GM19328 (cell line): ENCODE measurements around the gene RAB6B.
A peak's percentile ranks its signal among the peaks of the same experiment; 100 is the strongest.

ENCODE experiments used
- ATAC-seq: cut with Tn5 transposase; IDR thresholded peaks from one replicate; pipeline ENCODE4 v1.9.1; 2021; ENCODE audit warnings: mild to moderate bottlenecking, moderate library complexity; ENCODE audit not compliant: unreplicated experiment

Gene RAB6B

DNA sequence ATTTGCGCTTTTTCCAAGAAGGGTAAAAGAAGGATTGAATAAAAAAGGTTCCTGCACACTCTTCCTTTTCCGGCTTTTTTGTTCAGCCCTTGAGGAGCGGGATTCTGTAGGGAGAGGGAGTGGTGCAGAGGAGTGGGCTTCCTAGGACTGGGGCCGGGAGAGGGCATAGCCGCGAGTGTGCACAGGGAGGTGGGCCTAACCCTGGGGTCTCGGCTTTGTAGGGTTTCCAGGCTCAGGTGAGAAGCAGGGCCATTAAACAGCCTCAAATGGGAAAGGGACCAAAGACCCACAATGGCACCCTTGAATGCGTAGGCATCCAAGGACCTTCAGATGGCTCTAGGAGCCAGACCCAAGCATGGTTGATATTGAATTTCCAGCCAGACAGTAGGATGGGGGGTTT, 35.4 kb upstream of the RAB6B start:
- no peak for ATAC-seq

DNA sequence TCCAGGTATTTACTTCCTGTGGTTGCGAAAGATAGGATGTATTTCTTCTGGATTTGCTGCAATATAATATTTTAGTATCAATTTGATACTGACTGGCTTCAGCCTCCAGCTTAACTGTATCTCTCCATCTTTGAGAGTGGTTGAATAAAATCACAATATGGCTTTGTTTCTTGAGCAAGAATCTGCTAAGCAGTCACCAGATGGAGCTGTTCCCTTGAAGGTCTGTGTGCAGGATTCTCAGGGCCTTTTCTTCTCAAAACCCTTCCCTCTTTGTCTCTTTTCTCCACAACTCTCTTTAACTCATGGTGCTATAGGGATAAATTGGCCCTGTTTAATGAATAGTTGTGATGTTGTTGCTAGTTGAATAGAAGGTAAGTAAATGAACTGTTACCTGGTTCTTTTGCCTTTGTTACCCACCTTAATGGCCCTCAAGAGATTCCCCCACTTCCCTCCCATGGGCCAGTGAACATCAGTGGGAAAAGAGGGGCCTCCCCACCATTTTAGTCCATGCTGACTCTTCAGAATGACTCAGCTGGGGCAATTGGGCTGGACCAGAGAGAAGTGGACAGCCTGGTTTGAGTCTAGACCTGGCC, 34.8 kb upstream of the RAB6B start:
- ATAC-seq = no peak

DNA sequence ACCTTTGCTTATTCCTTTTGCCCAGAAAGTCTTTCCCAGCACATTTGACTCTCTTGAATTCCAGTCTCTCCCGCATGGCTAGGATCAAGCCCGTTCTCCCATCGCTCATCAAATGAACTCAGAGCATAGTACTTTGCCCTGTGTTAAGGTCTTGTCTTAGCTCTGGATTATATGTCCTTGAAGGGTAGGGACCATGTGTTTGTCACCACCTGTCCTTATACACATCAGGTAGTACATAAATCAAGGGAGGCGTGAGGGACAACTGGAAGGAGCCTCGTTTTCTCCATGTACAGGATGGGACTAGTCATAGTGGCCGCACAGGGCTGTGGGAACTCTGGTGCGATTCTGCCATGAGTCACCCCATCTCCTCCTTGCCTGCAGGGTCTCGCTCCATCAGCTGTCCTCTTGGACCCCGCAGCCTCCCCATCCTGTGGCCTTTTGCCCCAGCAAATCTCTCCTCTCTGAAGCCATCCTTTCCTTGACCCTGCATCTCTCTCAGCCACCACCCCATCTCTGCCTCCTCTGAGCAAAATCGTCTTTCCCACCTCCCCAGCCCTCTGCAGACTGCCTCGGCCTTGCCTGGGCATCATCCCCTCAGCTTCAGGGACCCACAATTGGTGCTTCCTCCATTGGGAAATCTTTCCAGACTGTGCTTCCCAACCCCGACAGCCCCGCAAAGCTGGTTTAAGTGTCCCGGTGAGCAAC, 33.4 kb upstream of the RAB6B start:
- ATAC-seq = no peak

DNA sequence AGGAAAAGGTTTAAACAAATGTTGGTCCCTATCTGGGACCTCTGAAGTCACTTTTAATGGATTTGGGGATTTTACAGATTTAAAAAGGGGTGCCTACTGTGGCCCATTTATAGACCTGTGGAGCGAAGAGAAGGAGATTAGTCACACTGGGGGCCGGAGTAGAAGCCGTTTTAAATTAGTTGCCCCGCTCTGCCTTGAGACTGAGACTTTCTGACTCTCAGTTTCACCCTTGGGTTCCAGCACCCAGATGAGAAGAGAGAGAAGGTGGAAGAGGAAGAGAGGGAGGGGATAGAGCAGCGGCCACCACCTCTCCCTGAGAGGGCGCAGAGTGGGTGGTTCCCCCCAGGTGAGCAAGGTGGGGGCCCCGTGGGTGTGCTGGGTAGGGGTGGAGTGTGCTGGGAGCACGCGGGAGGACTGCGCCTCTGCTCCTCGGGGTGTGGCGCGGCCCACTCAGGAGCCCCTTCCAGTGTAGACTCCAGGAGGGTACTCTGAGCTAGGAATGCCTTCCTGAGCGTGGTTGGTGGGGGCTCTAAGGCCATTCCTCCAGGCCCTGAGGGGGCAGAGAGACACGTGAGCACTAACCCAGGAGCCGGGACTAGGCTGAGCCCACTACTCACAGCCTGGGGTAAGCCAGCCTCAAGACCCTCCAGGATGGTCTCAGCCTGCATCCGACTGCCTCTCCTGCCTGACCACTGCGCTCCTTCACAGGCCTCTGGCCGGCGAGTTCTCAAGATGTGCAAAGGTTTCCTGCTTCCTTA, 32.6 kb upstream of the RAB6B start:
- ATAC-seq = no peak

DNA sequence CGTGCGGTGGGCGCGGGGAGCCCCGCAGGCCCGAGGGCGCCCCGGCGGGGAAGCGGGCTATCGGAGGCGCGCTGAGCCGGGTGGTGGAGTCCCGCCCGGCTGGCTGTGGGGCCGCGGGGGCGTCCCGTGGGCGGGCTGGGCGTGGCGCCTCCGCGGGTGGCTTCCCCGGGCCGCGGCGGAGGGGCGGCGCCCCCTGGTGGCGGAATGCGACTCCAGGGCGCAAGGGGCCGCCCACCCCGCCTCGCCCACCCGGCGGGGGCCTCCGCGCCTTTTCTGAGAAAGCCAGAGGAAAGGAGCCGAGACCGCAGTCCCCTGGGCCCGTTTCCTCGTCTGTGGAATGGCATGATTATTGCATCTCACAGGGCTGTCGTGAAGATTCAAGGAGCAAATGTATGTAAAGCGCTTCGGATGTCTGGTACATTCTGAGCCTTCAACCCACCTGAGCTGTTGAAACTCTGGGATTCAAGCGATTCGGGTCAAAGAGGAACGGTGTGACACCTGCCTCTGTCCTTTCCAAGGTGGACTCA, 31.9 kb upstream of the RAB6B start:
- ATAC-seq = peak; percentile 68

DNA sequence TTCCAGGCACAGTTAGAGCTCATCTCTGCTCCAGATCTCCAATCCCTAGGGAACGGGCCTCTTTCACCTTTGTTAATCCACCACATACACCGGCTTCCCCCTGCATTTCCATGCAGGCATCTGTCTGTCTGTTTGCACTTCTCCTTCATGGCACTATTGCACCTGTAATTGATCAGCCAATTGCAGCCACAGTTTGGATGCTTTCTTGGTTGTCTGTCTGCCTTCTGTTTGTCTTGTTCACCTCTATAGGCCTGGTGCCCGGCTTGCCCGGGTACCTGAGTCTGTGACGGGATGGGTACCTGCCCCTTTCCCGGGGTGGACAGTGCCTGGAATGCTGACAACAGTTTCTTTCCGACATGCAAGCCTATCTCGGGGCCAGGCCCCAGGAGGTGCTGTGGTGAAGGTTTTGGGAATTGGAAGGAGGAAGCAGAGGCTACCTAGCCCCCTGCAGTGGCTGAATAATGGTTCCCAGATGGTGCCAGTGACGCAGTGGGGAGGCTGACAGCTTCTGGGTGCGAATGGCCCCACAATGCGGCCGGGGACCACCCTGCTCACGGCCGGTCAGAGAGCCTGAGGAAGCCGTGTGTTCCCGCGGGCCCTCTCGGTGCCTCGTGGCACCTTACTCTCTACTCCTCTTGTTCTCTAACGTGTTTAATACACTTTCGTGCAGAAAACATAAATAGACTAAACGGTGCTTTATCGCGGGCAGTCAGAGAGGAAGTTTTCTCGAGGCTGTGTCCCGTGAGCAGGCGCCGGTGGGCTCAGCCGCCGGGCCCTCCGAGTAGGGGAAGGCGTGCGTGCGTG, 31.3 kb upstream of the RAB6B start:
- no peak for ATAC-seq

DNA sequence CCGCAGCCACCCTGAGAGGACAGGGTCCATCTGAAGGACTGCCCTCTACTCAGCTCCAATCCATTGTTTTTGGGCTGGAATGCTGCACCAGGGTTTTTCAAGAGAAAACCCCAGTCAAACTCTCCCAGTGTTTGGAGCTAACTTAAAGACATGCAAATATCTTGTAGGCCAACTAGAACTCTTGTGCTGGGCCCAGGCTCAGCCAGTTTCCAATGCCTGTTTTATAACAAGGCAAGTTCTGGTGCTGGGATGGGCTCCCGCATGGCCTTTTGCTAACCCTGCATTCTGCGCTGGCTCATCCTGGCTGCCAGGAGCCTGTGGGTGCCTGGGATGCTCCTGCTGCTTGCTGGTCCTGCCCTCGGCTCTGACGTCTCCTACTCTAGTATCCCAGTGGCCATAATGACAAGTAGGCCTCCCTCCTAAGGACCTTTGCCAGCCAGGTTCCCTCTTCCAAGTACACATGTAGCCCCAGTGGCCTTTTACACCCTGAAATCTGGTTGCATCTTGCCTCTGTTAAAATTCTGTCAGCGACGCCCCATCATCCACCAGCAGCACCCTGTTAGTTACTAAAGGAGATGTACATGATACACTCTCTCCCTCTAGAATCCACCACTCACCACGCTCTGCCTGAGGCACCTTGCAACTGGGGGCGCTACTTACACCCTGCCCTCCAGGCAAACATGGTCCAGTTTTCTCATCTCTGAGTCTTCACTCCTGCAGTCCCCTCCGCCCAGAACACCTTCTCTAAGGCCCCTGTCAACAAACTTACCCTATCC, 30.5 kb upstream of the RAB6B start:
- no peak for ATAC-seq

DNA sequence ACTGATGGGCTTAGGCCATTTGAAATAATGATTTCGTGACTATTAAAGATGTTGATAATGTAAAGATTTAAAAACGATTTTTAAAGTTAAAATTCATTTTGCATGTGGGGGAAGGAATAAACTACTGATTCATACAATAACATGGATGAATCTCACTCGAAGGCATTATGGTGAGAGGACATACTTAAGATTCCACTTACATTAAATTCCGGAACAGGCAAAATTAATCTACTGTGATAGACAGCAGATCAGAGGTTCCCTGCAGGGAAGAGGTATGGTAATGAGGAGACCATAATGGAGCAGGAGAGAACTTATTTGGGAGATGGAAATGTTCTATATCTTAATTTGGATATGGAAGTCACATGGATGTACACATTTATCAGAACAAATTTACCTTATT, 28.4 kb upstream of the RAB6B start:
- no peak for ATAC-seq

DNA sequence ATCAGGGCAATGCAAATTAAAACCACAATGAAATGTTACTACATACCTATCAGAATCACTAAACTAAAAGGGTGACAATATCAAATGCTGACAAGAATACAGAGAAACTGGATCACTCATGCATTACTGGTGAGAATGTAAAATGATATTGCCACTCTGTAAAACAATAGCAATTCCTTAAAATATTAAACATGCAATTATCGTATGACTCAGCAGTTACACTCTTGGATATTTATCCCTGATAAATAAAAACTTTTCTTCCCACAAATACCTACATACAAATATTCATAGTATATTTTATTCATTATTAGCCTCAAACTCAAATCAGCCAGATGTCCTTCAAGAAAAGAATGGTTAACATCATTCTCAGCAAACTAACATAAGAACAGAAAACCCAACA, 25.9 kb upstream of the RAB6B start:
- no peak for ATAC-seq

DNA sequence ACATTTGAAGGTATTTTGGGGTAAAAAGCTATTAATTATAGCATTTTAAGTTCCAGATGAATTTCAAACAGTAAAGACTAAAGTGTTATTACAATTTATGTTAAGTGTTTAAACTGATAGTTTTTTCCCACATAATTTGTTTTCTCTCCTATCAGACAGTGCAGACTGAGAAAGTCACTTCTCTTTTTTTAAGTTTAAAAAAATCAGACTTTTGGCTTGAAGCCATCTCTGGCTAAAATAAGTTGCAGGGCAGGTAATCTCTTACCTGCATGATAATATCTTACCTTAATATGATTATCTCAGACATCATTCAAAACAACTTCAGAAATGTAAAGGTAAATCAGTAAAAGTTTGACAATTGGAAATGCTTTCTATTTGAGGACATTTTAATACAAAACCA, 21.5 kb upstream of the RAB6B start:
- no peak for ATAC-seq

DNA sequence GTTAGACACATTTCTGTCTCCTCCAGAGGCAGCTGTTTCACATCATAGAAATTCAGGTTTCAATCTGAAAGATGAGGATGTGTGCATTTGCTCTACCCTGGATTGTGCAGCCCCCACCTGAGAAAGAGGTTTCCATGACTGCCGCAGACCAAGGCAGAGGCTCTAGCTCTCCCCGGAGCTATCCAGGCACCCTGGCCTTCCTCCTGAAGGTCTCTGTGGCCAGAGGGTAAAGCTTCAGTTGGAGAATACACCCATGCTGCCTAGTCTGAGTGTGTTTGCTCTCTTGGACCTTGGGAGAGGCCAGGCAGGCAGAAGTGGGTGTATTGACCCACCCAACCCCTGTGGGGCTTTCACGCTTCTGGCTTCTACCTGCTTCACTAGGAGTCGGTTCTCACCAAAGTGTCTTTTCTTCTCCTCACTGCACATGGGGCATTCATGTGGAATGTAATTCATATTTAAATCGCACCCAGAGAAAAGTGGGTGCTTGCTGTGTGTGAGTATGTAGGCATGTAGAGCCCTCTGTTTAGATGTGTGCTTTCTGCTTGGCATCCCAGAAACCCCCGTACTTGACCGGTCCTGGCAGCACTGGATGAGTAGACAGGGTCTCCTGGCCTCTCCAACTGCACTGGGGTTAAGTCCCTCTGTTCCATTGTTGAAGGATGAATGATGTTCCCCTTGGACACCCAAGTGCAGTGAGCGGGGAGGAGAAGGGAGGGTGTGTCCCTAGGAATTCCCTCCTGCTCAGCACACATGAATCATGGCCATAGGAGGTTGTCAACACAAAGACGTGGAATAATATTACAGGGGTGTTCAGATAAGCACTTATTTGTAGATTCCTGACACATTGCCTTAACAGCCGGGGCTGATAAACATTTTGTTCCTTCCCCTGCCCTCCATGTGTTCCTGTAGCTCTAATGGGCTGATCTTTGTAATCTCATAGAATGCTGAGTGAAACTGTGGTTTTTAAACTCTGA, 20.3 kb upstream of the RAB6B start:
- no peak for ATAC-seq

DNA sequence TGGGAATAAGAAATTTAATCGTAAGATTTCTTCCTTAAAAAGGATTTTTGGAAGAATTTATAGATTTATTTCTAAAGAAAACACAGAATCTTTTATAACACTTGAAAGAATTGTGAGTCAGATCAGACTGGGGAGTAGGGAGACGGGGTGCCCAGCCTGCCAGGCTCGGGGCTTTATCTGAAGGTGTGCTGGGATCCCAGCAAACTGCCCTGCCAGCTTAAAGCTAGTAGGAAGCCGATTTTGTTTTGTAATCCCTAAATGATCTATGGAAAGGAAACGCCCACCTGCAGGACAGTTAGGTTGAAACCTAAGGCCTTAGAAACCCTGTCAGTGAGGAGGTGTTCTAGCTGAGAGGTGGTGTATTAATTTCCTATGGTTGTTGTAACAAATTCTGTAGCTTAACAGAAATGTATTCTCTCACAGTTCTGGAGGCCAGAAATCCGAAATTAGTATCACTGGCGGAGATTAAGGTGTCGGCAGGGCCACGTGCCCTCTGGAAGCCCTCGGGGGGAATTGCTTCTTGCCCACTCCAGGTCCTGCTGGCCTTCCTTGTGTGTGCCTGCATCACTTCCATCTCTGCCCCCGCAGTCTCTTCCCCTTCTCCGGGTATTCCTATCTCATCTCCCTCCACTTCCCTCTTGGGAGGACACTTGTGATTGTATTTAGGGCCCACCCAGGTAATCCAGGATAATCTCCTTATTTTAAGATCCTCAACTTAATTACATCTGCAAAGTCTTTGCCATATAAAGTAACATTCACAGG, 19.3 kb upstream of the RAB6B start:
- no peak for ATAC-seq

DNA sequence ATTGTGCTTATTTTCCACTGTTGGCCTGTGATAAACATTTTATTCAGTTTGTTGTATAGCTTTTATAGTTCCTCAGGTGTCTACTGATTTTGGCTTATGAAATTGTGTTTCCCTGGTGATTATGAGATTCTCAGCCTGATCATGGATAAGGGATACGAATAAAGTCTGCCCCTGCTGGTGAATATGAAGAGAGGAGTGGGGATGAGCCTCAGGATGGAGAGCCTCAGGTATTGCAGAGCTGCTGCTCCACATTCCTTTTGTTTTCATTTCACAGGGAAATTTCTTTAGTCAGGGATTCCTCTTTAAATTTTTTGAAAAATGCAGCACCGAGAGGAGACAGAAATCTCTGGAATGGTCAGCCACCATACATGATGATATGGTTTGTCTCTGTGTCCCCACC, 14.7 kb upstream of the RAB6B start:
- no peak for ATAC-seq

DNA sequence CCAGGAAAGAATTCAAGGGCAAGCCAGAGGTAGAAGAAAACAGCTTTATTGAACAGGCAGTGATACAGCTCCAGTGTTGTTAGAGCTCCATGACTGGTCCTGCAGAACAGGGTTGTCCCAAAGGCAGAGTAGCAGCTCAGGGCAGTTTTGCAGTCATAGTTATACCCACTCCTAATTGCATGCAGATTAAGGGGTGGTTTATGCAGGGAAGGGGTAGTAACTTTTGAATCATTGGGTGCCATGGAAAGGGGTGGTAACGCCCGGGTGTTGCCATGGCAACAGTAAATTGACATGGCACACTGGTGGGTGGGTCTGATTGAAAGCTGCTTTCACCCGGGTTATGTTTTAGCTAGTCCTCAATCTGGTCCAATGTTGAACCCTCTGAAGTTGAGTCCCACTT, 9.7 kb upstream of the RAB6B start:
- ATAC-seq = no peak

DNA sequence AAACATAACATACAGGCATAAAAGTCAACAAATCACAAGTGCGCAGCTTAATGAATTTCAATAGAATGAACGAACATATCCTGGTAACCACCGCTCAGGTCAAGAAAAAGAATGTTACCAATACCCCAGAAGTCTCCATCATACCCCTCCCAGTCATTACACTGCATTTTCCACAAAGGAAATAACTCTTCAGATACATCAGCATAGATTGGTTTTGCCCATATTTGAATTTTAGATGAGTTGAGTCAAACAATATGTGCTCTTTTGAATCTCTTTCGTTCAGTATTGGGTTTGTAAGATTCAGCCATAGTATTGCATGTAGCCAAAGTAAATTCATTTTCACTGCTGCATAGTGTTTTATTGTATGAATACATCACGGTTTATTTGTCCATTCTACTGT, 6.2 kb upstream of the RAB6B start:
- ATAC-seq = no peak

DNA sequence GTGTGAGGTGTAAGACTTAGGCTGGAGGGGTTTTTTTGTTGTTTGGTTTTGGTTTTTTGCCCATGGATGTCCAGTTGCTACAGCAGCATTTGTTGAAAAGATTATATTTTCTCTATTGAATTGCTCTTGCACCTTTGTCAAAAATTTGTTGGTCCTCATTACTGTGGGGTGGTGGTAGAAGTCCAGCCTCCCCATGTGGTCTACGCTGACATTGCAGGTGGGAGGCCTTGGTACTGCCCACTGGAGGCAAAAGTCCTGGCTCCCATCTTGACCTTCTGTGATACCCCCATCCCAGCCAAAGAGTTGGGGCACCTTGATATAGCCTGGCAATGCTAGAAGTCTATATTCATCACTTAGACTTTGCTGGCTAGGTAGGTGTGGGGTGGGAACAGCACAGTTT, 5.4 kb upstream of the RAB6B start:
- ATAC-seq = no peak

DNA sequence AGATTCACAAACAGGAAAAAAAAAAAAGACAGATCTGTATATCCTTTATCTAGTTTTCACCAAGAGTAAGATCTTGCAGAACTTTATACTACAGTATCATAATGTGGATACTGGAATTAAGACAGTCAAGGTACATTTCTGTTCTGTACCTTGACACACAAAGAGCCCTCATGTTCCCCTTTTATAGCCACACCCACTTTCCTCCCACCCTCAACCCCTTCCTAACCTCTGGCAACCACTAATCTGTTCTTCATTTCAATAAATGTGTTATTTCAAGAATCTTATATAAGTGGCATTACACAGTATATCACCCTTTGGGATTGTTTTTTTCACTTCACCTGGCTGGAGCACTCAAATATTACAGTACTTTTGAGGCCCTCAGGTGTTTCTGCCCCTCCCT, 3.6 kb upstream of the RAB6B start:
- no peak for ATAC-seq

DNA sequence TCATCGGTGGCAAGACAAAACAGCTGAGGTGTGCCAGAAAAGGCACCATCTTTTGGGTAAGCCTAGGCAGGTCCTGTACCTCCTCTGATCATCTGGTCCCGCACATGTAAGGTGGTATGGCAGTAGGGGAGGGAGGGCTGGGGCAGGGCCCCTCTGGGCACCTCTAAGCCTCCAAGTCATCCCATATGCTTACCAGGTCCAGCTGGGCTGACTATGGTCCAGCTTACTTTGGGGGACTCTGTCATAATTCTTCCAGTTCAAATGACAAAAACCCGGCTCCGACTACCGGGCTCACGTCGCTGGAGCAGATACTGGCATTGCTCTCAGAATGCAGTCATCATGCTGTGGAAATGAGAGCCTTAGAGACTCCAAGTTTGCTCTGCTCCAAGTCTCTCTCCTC, 1.9 kb upstream of the RAB6B start:
- no peak for ATAC-seq
